NT2/D1 (cell line): ENCODE results near the gene PLXNB2.

Experiments
- SUZ12 ChIP-seq: IDR thresholded peaks from 2 replicates; pipeline ENCODE4 v1.6.1; 2011; ENCODE audit not compliant: insufficient read length, insufficient read depth; ENCODE audit errors: extremely low read depth
- YY1 ChIP-seq: IDR thresholded peaks from 2 replicates; pipeline ENCODE4 v1.6.1; 2011; ENCODE audit not compliant: insufficient read length, insufficient read depth

DNA sequence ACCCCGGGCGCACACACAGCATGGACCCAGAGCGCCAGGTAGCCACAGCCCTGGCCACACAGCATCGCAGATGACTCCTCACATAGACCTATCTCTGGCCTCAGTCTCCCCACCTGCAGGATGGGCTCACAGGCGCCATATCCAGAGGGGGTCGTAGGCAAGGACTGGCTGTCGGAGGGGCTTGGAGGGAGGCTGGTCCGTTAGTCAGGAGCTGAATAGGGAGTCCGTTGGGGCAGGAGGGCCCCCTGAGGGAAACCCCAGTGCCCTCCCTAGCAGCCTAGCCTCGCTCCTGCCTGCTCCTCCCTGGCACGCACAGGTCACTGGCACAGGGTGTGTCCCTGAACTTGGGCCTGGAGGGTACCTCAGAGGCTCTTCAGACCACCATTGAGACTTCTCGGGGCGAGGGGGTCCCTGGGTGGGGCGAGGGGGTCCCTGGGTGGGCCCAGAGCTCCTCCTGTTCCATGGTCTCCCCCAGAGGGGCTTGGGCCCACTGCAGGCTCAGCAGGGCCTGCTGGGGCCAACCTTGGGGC is 2.0 kb downstream of the PLXNB2 start:
- TF ChIP-seq SUZ12 (no peak), YY1 (no peak)
